ENCODE measurements around the gene PTPRT. TPM values are rescaled to one million over a fixed set of nuclear protein-coding genes. Genes with fewer than 3 reads are reported as not detected.

The PTPRT gene
- total RNA-seq, 2 donors from 2014 or later: not detected

GRCh38 chr20:42530855-42531448 is 658.8 kb downstream of the PTPRT start:
- no peak overlapping the region for H3K4me3 ChIP-seq
- no peaks in the 10 kb centered on the region for H3K4me1 ChIP-seq (ENCODE audit: control insufficient read depth in 1 of 2, low read depth in 2 of 2)
- no peak overlapping the region for H3K27ac ChIP-seq
- H3K27me3 ChIP-seq (replicated peaks; ENCODE audit: insufficient read depth): no peaks in the 10 kb centered on the region
- ATAC-seq (ENCODE audit: insufficient number of reproducible peaks, low FRiP score, low read depth): no peak
- TF ChIP-seq, protein P1, sequence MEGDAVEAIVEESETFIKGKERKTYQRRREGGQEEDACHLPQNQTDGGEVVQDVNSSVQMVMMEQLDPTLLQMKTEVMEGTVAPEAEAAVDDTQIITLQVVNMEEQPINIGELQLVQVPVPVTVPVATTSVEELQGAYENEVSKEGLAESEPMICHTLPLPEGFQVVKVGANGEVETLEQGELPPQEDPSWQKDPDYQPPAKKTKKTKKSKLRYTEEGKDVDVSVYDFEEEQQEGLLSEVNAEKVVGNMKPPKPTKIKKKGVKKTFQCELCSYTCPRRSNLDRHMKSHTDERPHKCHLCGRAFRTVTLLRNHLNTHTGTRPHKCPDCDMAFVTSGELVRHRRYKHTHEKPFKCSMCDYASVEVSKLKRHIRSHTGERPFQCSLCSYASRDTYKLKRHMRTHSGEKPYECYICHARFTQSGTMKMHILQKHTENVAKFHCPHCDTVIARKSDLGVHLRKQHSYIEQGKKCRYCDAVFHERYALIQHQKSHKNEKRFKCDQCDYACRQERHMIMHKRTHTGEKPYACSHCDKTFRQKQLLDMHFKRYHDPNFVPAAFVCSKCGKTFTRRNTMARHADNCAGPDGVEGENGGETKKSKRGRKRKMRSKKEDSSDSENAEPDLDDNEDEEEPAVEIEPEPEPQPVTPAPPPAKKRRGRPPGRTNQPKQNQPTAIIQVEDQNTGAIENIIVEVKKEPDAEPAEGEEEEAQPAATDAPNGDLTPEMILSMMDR (IDR thresholded peaks at IDR 0.05): no peak
- H3K36me3 ChIP-seq: no peaks in the 10 kb centered on the region
- DNase-seq (ENCODE audit: low spot score): no peak
- no peaks in the 10 kb centered on the region for H3K9me3 ChIP-seq

DNA sequence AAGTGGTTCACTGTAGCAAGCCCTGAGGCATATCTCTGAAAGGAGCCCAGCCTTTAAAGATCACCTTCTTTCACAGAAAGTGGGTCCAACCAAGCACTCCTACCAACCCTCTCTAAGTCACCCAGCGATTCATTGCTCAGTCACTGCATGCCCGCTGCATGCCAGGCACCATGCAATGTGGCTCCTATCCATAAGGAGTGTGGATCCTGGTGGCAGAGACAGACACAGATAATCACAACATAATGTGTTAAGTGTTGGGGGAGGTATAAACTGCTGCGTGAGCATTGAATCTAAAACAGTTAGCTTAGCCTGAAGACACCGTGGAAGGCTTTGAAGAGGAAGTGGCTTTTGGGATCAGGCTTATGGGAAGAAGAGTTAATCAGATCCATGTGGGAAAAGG is 659.5 kb downstream of the PTPRT start:
- Histone ChIP-seq H3K27me3 (replicated peaks; ENCODE audit: insufficient read depth) (no peaks in the 10 kb centered on the region), H3K9me3 (no peaks in the 10 kb centered on the region), H3K4me1 (ENCODE audit: control insufficient read depth in 1 of 2, low read depth in 2 of 2) (no peaks in the 10 kb centered on the region), H3K4me3 (no peak overlapping the region), H3K27ac (no peak overlapping the region), H3K36me3 (no peaks in the 10 kb centered on the region)
- TF ChIP-seq, protein P1 (IDR thresholded peaks at IDR 0.05): no peak
- no peak for ATAC-seq (ENCODE audit: insufficient number of reproducible peaks, low FRiP score, low read depth)
- DNase-seq (ENCODE audit: low spot score): no peak

- H3K4me1 ChIP-seq (ENCODE audit: control insufficient read depth in 1 of 2, low read depth in 2 of 2): no peaks in the 10 kb centered on the region
- no peak overlapping the region for H3K4me3 ChIP-seq
- TF ChIP-seq, protein P1 (IDR thresholded peaks at IDR 0.05): no peak
- no peaks in the 10 kb centered on the region for H3K27me3 ChIP-seq (replicated peaks; ENCODE audit: insufficient read depth)
- ATAC-seq (ENCODE audit: insufficient number of reproducible peaks, low FRiP score, low read depth) (no peak), DNase-seq (ENCODE audit: low spot score) (no peak)
- no peaks in the 10 kb centered on the region for H3K9me3 ChIP-seq
- H3K27ac ChIP-seq: no peak overlapping the region
- H3K36me3 ChIP-seq: no peaks in the 10 kb centered on the region
Measured at GRCh38 chr20:42524058-42524457, 665.6 kb downstream of the PTPRT start.

GRCh38 chr20:42516692-42517091 is 673.0 kb downstream of the PTPRT start:
- Histone ChIP-seq H3K4me3 (no peak overlapping the region), H3K9me3 (no peaks in the 10 kb centered on the region), H3K4me1 (ENCODE audit: control insufficient read depth in 1 of 2, low read depth in 2 of 2) (no peaks in the 10 kb centered on the region), H3K27me3 (replicated peaks; ENCODE audit: insufficient read depth) (no peaks in the 10 kb centered on the region), H3K36me3 (no peaks in the 10 kb centered on the region), H3K27ac (no peak overlapping the region)
- no peak for ATAC-seq (ENCODE audit: insufficient number of reproducible peaks, low FRiP score, low read depth)
- no peak for DNase-seq (ENCODE audit: low spot score)
- TF ChIP-seq, protein P1 (IDR thresholded peaks at IDR 0.05): no peak

GRCh38 chr20:42510686-42511085 is 679.0 kb downstream of the PTPRT start:
- DNase-seq (ENCODE audit: low spot score) (no peak), ATAC-seq (ENCODE audit: insufficient number of reproducible peaks, low FRiP score, low read depth) (no peak)
- TF ChIP-seq, protein P1 (IDR thresholded peaks at IDR 0.05): no peak
- H3K27ac ChIP-seq: no peak overlapping the region
- H3K27me3 ChIP-seq (replicated peaks; ENCODE audit: insufficient read depth): no peaks in the 10 kb centered on the region
- no peaks in the 10 kb centered on the region for H3K9me3 ChIP-seq
- H3K36me3 ChIP-seq: no peaks in the 10 kb centered on the region
- H3K4me1 ChIP-seq (ENCODE audit: control insufficient read depth in 1 of 2, low read depth in 2 of 2): no peaks in the 10 kb centered on the region
- H3K4me3 ChIP-seq: no peak overlapping the region
